ENCODE measurements around the gene PARS2.

PARS2 gene

DNA sequence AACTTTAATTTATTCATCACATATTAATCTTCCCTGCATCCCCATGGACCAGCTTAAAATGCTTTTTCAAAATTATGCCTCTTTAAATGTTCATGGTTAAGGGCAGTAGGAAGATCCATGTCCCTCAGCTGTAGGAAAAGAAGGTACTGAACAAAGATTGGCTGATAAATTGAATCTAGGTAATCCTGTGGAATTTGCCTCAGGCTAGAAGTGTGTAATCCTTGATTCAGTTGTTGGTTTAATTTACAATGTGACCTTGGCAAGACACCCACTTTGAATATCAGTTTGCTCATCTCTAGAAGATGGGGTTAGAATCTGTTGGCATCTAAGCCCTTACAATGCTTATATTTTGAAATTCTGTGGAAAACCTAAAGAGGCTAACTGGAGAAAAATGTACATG is 42.6 kb downstream of the PARS2 start:
- no peak for DNase-seq

DNA sequence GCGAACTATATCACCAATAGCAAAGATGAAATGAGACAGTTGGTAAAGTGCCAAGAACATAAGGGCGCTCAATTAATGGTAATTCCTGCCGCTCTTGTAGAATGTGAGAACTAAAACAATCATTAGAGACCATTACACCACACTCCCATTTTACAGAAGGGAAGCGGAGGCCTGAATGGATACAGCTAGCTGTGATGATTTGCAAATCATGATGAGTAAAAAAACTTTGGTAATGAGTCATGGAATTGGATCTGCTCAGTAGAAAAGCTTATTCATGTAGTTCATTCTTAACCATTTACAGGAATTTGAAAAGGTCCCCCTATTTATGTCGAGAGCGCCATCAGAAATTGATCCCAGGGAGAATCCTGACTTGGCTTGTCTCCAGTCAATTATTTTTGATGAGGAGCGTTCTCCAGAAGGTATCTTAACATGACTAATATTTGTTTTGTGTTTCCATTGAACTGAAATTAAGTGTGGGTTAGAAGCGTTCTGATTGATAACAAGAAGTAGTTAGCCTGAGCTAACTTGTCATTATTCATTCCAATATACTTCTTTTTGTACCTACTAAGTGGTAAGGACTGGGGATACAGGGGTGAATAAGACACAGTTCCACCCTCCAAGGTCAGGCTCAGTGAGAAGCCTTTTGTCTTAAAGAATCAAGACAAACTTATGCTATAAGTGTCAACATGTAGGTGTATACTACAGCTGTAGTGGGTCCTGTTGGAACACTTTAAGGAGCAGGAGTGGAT is 47.9 kb downstream of the PARS2 start:
- peak; percentile 59 for DNase-seq

DNA sequence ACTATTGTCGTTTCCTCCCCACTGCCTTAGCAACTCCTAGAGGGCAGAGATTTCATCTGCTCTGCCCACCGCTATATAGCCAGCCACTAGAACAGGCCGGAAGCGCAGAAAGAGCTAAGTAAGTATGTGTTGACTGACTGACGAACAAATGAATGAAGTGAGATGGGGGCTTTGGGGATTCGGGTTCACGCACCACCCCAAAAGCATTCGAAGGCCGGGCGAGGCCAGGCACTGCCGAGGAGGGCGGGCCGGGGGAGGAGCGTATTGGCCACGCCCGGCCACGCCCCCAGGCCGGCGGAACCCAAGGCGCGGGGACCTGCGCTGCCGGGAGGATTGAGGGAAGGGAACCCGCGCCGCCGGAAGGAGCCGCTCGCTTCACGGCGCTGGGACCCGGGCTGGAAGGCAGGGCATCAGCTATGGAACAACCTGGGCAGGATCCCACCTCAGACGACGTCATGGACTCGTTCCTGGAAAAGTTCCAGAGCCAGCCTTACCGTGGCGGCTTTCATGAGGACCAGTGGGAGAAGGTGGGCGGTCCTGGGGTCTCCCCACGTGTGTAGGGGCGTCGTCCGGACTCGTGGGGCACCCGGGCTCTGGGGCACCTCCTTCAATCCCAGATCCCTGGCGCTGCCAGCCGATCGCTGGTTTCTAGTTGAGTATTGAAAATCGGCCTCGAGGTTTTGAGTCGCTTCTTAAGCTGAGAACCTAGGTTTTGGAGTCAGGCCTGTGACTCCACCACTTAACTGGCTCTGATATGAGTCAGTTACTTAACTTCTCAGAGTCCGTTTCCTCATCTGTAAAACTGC is 48.6 kb downstream of the PARS2 start, which contains the start of gene TTC4:
TTC4 (plus strand) TSS at position 369 of the 806 bp plus-strand sequence; CDS start at position 417, 48 bp downstream.
- DNase-seq = peak; percentile 79

DNA sequence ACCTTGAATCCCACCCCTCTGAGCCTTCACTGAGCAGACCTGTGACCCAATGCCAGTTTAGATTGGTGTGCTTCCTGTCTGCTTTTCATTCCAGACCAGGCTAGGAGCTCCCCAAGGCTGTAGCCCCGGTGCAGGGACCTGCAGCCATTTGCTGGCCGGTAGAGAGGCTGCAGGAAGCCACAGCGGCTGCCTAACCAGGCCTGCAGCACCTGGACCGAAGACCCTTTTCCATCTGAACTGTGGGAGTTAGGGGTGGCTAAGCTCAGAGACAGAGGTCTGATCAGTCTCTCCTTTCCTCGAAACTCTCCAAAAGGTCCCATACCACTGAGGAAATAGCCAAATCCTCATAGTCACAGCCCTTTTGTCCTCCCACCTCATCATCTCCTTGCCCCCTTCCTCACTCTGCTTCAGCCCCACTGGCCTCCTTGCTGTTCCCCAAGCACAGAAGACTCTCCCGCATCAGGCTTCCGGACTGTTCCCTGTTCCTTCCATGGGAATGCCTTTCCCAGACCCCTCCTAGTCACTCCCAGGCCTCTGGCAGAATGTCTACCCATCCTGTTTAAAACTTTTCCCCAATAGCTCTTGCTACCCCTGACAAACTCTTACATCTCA is 49.3 kb downstream of the PARS2 start:
- no peak for DNase-seq

DNA sequence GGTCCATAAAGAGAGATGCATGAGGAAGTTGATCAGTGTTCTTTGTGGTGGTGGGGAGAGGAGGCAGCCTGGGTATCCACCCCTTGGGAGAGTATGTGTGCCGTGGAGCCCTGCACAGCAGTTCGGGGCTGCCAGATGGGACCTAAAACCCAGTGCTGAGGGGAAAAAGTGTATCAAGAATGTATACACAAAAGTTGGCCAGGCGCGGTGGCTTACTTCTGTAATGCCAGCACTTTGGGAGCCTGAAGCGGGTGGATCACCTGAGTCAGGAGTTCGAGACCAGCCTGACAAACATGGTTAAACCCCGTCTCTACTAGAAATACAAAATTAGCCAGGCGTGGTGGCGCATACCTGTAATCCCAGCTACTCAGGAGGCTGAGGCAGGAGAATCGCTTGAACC is 52.8 kb downstream of the PARS2 start:
- DNase-seq = no peak

DNA sequence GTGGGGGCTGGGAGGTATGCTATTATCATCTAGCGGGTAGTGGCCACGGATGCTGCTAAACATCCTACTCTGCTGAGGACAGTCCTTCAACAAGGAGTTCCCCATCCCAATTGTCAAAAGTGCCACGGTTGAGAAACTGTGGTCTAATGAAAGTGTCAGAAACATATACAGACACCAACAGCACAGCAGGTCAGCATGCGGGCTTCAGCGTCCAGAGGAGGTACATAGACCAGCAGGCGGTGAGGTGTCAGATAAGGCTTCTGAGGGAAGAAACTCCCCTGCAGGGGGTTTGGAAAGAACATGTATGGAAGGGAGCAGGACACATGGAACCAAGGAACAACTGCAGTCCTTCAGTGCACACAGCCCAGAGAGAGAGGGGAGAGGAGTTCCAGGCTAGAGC is 53.5 kb downstream of the PARS2 start:
- no peak for DNase-seq

DNA sequence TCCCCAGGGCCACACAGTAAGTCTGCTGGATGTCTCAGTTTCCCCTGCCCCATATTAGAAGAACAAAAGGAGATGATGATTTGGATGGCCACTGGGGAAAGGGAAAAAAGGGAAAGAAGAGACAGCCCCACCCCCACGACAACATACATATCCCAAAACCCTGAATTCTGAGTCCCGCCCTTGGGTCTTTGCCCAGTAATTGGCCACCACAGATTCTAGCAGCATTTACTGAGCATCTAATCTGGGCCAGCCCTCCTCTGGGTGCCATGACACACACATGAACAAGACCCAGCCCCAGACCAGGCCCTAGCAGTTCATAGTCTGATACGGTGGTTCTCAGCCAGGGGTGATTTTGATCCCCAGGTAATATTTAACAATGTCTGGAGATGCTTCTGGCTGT is 53.9 kb downstream of the PARS2 start:
- DNase-seq = no peak

DNA sequence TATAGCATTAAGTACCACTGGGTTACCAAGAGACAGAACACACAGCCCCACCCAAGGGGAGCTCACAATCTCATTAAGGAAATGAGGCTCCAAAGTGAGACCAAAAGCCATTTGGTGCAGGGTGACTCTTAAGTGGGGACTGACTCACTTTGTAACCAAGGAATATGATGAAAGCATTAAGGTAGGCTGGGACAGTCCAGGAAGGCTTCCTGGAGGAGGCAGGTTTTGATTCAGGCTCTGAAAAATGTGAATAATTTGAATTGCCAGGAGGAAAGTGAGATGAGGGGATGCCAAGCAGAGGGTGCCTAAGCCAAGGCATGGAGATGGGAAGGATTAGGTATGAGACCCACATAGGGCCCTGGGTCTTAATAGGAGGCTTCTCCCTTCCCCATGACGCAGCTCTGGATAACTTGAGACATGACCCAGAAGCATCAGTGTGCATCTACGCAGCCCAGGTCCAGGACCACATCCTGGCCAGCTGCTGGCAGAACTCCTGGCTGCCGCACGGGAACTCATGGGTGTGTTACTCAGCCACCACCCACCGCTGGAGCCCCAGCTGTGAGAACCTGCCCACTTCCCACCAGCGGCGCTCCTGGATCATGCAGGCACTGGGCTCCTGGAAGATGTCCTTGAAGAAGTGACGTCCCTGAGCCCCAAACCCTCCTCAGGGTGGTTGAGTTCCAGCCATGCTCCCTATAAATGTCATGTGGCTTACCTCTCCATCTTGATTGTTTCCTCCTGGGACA is 54.6 kb downstream of the PARS2 start:
- no peak for DNase-seq

DNA sequence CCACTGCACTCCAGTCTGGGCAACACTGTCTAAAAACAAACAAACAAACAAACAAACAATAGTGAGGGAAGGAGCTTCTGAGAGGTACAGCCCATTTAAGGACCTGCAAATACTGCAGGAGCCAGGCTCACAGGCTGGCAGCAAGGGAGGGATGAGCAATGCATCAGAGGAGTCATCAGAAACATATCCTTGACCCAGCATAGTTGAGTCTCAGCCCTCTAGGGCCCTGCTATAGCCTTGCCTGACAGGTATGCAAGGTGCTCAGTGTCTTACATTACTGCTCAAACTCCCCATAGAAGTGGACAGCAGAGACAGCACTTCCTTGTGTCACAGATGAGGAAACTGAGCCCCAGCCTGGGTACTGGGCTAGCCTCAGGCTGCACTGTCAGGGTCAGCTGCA is 55.9 kb downstream of the PARS2 start:
- no peak for DNase-seq
